OCI-LY7 (cell line): Measurements from ENCODE around the gene MDH2. TPM values are rescaled to one million over a fixed set of nuclear protein-coding genes. Genes with fewer than 3 reads are reported as not detected.

ENCODE experiments used
- BruUV-seq: library from RNA; stranded (reverse); fragments of 400-500 nt; replicated peaks from 2 replicates; lab custom pipeline; 2021; lab: Mats Ljungman, UMichigan
- CTCF ChIA-PET: fragments of 300-600 bp; sonication (Branson Sonifier 250); formaldehyde crosslinking; loops from one replicate; lab custom pipeline; 2022; ENCODE audit warnings: antibody characterized with exemption; ENCODE audit not compliant: unreplicated experiment; lab: Charles Lee
- POLR2A ChIA-PET: fragments of 300-600 bp; sonication (Branson Sonifier 250); formaldehyde crosslinking; loops from one replicate; lab custom pipeline; 2022; ENCODE audit warnings: antibody characterized with exemption; lab: Charles Lee
- DNase-seq: peaks from one replicate; pipeline ENCODE4 v3.0.0-alpha.2; 2015; ENCODE audit warnings: low spot score
- H2AFZ ChIP-seq: fragments of 200-600 bp; sonication (generic), shearing (Covaris generic); 2 replicates; pipeline ENCODE4 v1.6.1; 2014; ENCODE audit warnings: mild to moderate bottlenecking, antibody characterized with exemption, low read length, moderate library complexity
- H3K27ac ChIP-seq: fragments of 200-600 bp; sonication (generic); 2 replicates; pipeline ENCODE4 v1.5.1; 2014; ENCODE audit warnings: mixed run types, low read depth, mild to moderate bottlenecking, moderate library complexity, low read length, inconsistent platforms; ENCODE audit not compliant: poor library complexity, severe bottlenecking
- H3K36me3 ChIP-seq: fragments of 200-600 bp; sonication (generic); 2 replicates; pipeline ENCODE4 v1.6.1; 2014; ENCODE audit warnings: mild to moderate bottlenecking, antibody characterized with exemption, low read length, moderate library complexity, mixed read lengths; ENCODE audit not compliant: insufficient read depth
- H3K4me1 ChIP-seq: fragments of 200-600 bp; sonication (generic); 2 replicates; pipeline ENCODE4 v1.5.1; 2014; ENCODE audit warnings: mild to moderate bottlenecking, low read length; ENCODE audit not compliant: insufficient read depth, poor library complexity, severe bottlenecking
- H3K4me2 ChIP-seq: fragments of 200-600 bp; sonication (generic); 2 replicates; pipeline ENCODE4 v1.6.1; 2014; ENCODE audit warnings: mild to moderate bottlenecking, low read length
- H3K4me3 ChIP-seq: fragments of 200-600 bp; sonication (generic); 2 replicates; pipeline ENCODE4 v1.5.1; 2014; ENCODE audit warnings: mild to moderate bottlenecking, low read depth, low read length; ENCODE audit not compliant: poor library complexity, severe bottlenecking
- H3K79me2 ChIP-seq: fragments of 200-600 bp; sonication (generic); 2 replicates; pipeline ENCODE4 v1.6.1; 2016; ENCODE audit warnings: low read depth, mild to moderate bottlenecking, low read length, moderate library complexity, mixed read lengths; ENCODE audit not compliant: insufficient read depth
- H3K9me2 ChIP-seq: fragments of 200-600 bp; sonication (generic); 2 replicates; pipeline ENCODE4 v1.6.1; 2016; ENCODE audit warnings: mild to moderate bottlenecking, low read length, mixed read lengths; ENCODE audit not compliant: insufficient read depth
- H3K9me3 ChIP-seq: fragments of 200-600 bp; sonication (generic); 2 replicates; pipeline ENCODE4 v1.6.1; 2014; ENCODE audit warnings: mild to moderate bottlenecking, mixed run types, low read length, mixed read lengths
- H4K20me1 ChIP-seq: fragments of 200-600 bp; sonication (generic); 2 replicates; pipeline ENCODE4 v1.6.1; 2014; ENCODE audit warnings: mild to moderate bottlenecking, antibody characterized with exemption, low read length, moderate library complexity, mixed read lengths; ENCODE audit not compliant: insufficient read depth
- CTCF ChIP-seq: fragments of 200-600 bp; sonication (generic); conservative IDR thresholded peaks from 2 replicates; pipeline ENCODE4 v1.5.1; 2014; ENCODE audit warnings: mild to moderate bottlenecking, antibody characterized with exemption, low read length, moderate library complexity, mixed read lengths
- EZH2phosphoT487 ChIP-seq: fragments of 200-600 bp; sonication (generic); IDR thresholded peaks from 2 replicates; pipeline ENCODE4 v1.6.1; 2018; ENCODE audit warnings: low read depth, borderline replicate concordance, mild to moderate bottlenecking, mixed run types, antibody characterized with exemption, low read length, moderate library complexity, mixed read lengths
- intact Hi-C: fragments of 100-400 bp; cut with micrococcal nuclease; formaldehyde crosslinking; loops from one replicate; pipeline ENCODE4 v1.10.0; 2022; ENCODE audit not compliant: unreplicated experiment
- total RNA-seq, 2 experiments: library from RNA; depleted of rRNA in 1 of 2; stranded (reverse); fragments of >200 nt in 1 of 2; shearing (Covaris generic) in 1 of 2; gene quantifications; 2 replicates each; pipeline ENCODE4 v1.2.3, GENCODE V29; 2014 to 2022

Gene MDH2
- total RNA-seq, 2 experiments from 2014 or later: 155 to 253 TPM

DNA sequence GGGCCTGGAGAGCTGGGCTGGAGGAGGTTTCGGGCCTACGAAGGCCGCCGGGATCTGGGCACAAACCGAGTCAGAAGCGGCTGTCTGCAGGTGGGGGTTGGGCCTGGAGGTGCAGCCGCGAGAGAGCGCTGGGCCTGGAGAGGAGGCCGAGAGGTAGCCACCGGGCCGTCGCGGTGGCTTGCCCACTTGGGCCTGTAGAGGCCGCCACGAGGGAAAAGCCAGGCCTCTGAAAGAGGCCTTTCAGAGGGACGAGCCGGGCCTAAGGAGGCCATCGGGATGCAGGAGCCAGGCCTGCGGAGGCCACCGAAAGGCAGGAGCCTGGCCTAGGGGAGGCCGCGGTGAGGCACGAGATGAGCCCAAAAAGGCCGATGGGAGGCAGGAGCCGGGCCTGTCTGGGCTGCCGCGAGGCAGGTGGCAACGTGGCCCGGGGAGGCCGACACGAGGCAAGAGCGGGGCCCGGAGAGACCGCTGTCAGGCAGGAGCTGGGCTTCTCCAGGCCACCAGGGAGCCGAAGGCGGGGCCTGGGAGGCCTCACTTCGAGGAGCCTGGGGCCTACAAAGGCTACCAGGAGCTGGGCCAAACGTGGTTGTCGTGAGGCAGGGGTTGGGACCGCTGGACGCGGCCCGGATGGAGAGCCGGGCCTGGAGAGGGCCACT, 25.6 kb downstream of the MDH2 start:
- no peaks in the 10 kb centered on the region for H3K9me2 ChIP-seq
- H3K4me1 ChIP-seq: no peaks in the 10 kb centered on the region
- H4K20me1 ChIP-seq: no peaks in the 10 kb centered on the region
- ChIA-PET POLR2A (interaction anchor here (0.6 to 1.3 kb wide), 2 partner anchors 25 to 295 kb away, joined by 3 to 4 read pairs; partner anchors contain the start of genes MDH2 and STYXL1), CTCF (interaction anchor here (0.5 kb wide), 1 partner anchor 13 kb away, joined by 6 read pairs; no protein-coding TSS in a partner anchor)
- H3K27ac ChIP-seq: no peak overlapping the region
- H2AFZ ChIP-seq: no peak overlapping the region
- no peak overlapping the region for H3K4me3 ChIP-seq
- DNase-seq: no peak
- TF ChIP-seq EZH2phosphoT487 (no peak), CTCF (no peak)
- BruUV-seq: no TSS peak
- H3K4me2 ChIP-seq: no peak overlapping the region
- intact Hi-C loops: no loop called here
- no peaks in the 10 kb centered on the region for H3K79me2 ChIP-seq
- no peaks in the 10 kb centered on the region for H3K36me3 ChIP-seq
- no peaks in the 10 kb centered on the region for H3K9me3 ChIP-seq

- intact Hi-C loops: no loop called here
- no TSS peak for BruUV-seq
Observed at GRCh38 chr7:76074306-76074971, 26.5 kb downstream of the MDH2 start.

More at GRCh38 chr7:76074306-76074971, 26.5 kb downstream of the MDH2 start:
- no peak for TF ChIP-seq EZH2phosphoT487
- no peak for TF ChIP-seq CTCF
- Histone ChIP-seq H3K4me2 (no peak overlapping the region), H3K4me1 (no peaks in the 10 kb centered on the region), H3K79me2 (no peaks in the 10 kb centered on the region), H3K9me2 (no peaks in the 10 kb centered on the region), H2AFZ (no peak overlapping the region), H4K20me1 (no peaks in the 10 kb centered on the region), H3K4me3 (no peak overlapping the region), H3K27ac (no peak overlapping the region), H3K9me3 (no peaks in the 10 kb centered on the region), H3K36me3 (no peaks in the 10 kb centered on the region)
- ChIA-PET POLR2A (interaction anchor here (0.5 to 1.3 kb wide), 3 partner anchors 26 to 296 kb away, joined by 3 to 4 read pairs (median 3); partner anchors contain the start of genes MDH2 and STYXL1), CTCF (interaction anchor here (0.5 kb wide), 1 partner anchor 14 kb away, joined by 6 read pairs; no protein-coding TSS in a partner anchor)
- no peak for DNase-seq
